Globus pallidus (tissue), 1 donor: ENCODE data around the gene FYB1.

ENCODE experiments used
- DNase-seq: peaks from one replicate; pipeline ENCODE4 v3.0.0-alpha.2; 2015; ENCODE audit warnings: low spot score

Gene FYB1

GRCh38 chr5:39091940-39092580, 127.3 kb downstream of the FYB1 start:
- no peak for DNase-seq

- no peak for DNase-seq
These were observed 135.4 kb downstream of the FYB1 start for GRCh38 chr5:39083968-39084367.

- DNase-seq: no peak
These were observed 136.4 kb downstream of the FYB1 start for GRCh38 chr5:39082995-39083394.

GRCh38 chr5:39080597-39081204, 138.7 kb downstream of the FYB1 start:
- peak; percentile 78 for DNase-seq

- DNase-seq: no peak
These were observed 139.2 kb downstream of the FYB1 start for GRCh38 chr5:39080168-39080567.

DNA sequence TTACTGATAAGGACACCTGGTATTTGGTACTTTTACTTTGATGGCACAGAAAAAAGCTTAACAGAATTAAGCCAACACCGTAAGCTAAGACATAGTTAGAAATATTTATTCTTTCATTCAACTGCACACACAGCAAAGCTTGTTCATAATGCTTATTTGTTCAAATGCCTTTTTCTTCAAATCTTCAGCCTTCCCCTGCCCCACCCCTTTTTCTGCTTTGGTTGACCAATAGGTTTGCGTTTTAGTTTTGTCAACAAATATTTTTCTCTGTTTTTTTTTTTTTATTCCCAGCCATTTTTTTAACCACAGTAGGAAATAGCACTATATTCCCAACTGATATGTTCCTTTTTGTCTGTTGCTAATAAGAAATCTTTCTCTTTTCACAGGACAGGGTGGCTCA, 140.2 kb downstream of the FYB1 start:
- peak; percentile 49 for DNase-seq

GRCh38 chr5:39076757-39077728, 142.3 kb downstream of the FYB1 start:
- DNase-seq: peak; percentile 61

GRCh38 chr5:39076101-39076756, 143.1 kb downstream of the FYB1 start:
- peak; percentile 51 for DNase-seq

- peak; percentile 94 for DNase-seq
These were observed 145.1 kb downstream of the FYB1 start, which contains the start of gene RICTOR for GRCh38 chr5:39074017-39074814. Gene RICTOR, minus strand, starts transcription at chr5:39074399. Its CDS starts 22 bp downstream, at chr5:39074377.

DNA sequence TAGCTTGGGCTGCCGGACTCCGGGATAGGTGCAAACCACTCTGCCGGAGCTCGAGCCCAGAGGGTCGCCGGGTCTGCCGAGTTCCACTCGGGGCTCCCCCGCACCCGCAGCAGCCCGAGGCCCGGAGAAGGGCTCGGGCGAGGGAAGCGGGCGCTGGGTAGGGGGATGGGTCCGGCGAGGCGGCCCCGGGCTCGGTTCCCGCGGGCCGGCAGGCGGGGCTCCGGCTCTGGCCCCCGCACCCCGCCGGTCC, 145.7 kb downstream of the FYB1 start:
- no peak for DNase-seq

DNA sequence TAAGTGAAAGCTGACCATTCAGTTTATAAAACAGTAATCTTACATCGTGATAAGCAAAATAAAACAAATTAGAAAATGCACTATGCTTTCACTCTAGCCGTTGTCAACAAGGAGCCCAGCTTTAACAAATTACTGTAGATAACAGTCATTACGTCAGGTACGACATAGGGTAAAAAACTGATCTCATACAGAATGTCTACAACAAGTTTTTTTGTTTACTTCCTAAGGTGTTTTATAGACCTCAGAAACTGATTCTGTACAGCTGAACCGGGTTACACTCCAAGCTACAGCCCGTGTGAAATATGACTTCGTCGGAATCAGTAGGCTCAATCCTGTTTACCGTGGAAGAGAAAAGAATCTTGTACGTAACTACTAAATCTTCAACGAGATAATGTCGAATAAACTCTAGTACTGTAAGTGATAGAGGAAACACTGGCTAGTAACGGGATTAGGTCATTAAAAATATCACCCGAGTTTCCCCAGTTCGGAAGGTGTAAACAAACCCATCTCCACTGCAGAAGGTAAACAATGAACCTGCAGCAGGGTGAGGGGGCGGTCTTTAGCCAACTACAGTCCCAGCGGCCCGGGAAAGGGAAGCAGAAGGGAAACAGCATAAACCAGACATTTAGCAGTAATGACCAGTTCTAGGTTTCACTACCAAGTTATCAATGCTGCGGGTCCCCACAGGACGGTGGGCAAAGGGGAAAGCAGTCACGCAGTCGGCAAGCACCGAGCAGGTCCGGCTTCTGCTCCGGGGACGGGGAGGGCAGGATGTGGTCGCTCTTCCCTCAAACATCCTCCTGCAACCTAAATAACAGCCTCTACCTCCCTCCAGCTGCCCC, 146.2 kb downstream of the FYB1 start:
- DNase-seq: peak; percentile 59

- no peak for DNase-seq
These were observed 151.3 kb downstream of the FYB1 start for GRCh38 chr5:39068099-39068498.

DNA sequence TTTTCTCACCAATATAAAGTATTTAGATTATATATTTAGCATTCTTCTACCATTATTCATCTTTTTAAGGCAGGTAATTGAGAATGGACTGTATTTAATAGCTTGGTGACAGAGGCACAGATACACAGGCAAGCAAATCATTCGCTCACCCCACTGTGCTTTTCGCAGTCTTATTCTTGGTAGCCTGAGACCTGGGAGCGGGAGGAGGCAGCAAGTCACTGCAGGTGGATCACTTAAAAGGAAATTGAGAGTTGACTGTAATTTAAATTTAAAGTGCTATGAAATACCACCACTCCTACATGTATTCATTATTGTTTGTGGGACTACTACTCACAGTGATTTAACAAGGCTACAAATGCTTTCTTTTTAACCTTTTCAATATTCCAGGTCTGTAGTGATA, 154.9 kb downstream of the FYB1 start:
- no peak for DNase-seq

DNA sequence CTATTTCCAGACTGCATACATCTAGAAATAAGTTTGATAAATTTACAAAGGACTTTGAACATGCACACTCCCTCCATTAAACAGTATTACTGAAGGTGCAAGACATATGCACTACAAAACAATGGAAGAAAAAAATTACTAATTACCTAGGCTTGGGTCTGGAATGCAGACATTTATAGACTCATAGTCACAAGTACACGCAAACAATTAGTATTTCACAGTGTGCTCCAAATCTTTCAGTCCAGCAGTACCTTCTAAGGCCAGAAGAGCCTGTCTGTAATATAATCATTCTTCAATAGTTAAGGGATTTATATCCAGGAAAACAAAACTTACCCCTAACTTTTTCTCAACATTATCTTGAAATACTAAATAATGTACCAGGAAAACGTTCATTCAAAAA, 156.3 kb downstream of the FYB1 start:
- DNase-seq: no peak

DNA sequence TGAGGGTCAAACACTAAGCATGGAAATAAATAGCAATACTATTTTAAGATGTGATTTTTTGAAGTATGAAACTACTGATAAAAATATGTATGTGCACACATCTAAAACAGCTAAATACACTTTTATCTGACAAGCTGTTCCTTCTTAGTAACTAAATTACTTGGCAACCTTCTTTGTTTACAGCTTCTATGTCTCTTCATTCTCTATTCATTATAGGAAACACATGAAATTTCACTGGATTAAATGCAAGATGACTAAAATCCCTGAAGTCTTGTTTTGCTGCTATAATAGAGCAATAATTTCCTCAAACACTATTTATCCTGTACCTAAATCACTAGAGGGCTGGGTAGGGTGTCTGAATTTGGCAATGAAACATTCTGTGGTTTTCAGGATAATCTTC, 156.8 kb downstream of the FYB1 start:
- no peak for DNase-seq

- DNase-seq: no peak
These were observed 157.3 kb downstream of the FYB1 start for GRCh38 chr5:39062104-39062503.

DNA sequence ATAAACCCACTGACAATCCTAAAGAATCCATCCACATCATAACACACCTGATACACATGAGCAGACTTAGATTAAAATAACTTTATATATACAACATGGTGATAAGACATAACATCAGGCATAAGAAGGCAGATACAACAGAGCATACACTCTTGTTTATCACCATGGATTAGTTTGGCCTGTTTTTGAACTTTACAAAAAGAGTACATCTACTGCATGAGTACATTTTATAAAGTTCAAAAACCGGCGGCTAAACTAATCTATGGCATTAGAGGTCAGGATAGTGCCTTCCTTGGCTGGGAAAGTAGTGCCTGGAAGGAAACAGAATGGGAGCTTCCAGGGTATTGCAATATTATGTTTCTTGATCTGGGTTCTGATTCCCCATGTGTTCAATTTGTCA, 160.3 kb downstream of the FYB1 start:
- DNase-seq: no peak

DNA sequence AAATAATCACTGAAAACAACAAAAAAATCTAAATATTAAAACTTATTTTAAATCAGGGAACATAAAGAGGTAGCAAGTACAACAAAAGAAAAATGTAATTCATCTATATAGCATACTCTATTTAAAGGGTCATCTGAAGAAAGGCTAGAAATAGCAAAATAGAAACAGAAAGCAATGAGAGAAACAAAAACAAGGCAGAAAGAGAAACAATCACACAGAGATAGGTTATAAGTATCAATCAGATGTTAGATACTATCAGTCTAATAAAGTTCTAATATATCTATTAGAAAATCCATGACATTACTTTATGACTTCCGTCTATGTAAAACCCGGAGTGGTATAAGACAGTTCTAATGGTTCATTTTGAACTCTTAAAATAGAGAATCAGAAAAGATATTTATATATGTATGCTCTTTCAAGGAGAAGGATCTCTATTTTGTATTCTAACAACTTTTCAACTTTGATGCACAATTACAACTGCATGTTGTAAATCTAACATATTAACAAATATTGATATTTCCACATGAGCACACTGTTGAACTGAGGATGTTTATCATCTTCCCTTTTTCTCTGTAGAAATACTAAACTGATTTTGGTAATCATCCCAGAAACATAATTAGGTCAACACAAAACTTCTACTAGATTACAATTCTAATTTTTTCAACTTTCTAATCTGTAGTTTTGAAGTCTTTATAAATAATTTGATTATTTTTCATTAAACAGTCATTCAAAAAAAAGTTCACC, 161.0 kb downstream of the FYB1 start:
- no peak for DNase-seq

- DNase-seq: no peak
These were observed 161.6 kb downstream of the FYB1 start for GRCh38 chr5:39057734-39058133.

GRCh38 chr5:39055768-39056398, 163.5 kb downstream of the FYB1 start:
- no peak for DNase-seq
